ENCODE measurements around the gene FLRT2. TPM values are rescaled to one million over a fixed set of nuclear protein-coding genes. Genes with fewer than 3 reads are reported as not detected.

The FLRT2 gene
- total RNA-seq (2021; ENCODE audit: unreplicated experiment) (4.5 TPM), Bru-seq, nascent RNA (percentile 45 among the genes with signal in this experiment), BruChase-seq, experiment 1, labeled RNA remaining after a 2-hour chase (percentile 51 among the genes with signal in this experiment), BruChase-seq, experiment 2, labeled RNA remaining after a 6-hour chase (percentile 48 among the genes with signal in this experiment)
- 3.1 TPM for polyA plus RNA-seq (2012; ENCODE audit: insufficient read length)
- long read RNA-seq, partial matches to known transcripts, result 0 of 4 reads
- long read RNA-seq, other reads (novel, unspliced or antisense), result 4 of 4 reads

DNA sequence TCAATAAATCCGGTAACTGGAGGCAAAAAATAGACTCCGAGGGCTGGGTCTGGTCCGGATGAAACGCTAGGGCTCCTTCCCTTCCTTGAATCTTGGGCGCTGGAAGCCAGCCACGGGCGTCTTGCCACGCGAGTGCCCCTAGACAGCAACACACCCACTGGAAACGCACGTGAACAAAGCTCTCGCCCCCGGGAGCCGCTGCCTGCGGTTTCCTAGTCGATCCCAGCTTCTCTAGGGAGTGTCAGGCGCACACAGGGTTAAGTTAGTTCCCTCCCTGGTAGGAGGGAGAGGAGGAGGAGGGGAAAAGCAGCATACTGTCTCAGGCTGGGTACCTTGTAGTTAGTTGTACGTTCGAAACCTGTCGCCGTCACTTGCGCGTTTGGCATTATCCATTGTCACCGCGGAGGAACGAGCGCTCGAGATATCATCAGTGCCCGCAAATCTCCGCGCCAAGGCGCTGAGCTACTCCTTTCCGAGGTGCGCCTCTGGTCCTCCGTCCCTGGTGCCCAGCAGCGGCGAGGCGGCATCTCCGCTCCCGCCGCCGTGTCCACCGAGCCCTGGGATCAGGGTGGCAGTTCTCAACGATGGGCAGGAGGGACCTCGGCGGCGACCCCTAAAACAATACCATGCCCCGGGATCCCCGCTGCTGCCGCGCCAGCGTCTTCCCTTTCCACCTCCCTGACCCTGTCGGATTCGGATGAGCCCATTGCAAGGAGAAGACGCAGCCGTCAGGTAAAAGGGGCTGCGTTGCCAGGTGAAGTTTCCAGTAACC is at the start of gene FLRT2:
Gene FLRT2 (plus strand): TSS at position 342 of the 772 bp plus-strand sequence. CDS start 91,371 bp downstream, outside the sequence.
- Histone ChIP-seq H3K27me3 (ENCODE audit: control insufficient read depth, insufficient read depth, low read length) (peaks cover 5% of the 10 kb centered on the region), H3K4me3 (ENCODE audit: low read depth in 2 of 2, low read length in 2 of 2) (peak within 1 kb of the TSS; percentile 47 to 72), H3K4me1 (ENCODE audit: control insufficient read depth, insufficient read depth, low read length) (peaks cover 10% of the 10 kb centered on the region), H3K9me3 (ENCODE audit: control insufficient read depth, insufficient read depth, low read depth, low read length) (no peaks in the 10 kb centered on the region), H3K27ac (ENCODE audit: low read length) (no peak within 1 kb of the TSS), H3K36me3 (ENCODE audit: control insufficient read depth, insufficient read depth, low read length) (no peaks in the 10 kb centered on the region)
- ChIA-PET CTCF (no interaction called here), POLR2A (no interaction called here)
- in situ Hi-C loops (cut with HindIII; ENCODE audit: low pct_unique_long_range_greater_than_20kb, low sequenced_read_pairs) (no loop called here), intact Hi-C loops (cut with micrococcal nuclease; ENCODE audit: unreplicated experiment) (loop anchor here (5.0 kb wide), 1 partner anchor 118 kb away; no protein-coding TSS in a partner anchor)
- peak; percentile 43; the same call in 1 of the 2 replicates for ATAC-seq
- TF ChIP-seq, protein P1, sequence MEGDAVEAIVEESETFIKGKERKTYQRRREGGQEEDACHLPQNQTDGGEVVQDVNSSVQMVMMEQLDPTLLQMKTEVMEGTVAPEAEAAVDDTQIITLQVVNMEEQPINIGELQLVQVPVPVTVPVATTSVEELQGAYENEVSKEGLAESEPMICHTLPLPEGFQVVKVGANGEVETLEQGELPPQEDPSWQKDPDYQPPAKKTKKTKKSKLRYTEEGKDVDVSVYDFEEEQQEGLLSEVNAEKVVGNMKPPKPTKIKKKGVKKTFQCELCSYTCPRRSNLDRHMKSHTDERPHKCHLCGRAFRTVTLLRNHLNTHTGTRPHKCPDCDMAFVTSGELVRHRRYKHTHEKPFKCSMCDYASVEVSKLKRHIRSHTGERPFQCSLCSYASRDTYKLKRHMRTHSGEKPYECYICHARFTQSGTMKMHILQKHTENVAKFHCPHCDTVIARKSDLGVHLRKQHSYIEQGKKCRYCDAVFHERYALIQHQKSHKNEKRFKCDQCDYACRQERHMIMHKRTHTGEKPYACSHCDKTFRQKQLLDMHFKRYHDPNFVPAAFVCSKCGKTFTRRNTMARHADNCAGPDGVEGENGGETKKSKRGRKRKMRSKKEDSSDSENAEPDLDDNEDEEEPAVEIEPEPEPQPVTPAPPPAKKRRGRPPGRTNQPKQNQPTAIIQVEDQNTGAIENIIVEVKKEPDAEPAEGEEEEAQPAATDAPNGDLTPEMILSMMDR (IDR thresholded peaks at IDR 0.05), result no peak
- TF ChIP-seq REST (IDR thresholded peaks at IDR 0.05; ENCODE audit: insufficient read depth in 1 of 2, low read depth in 2 of 2, low read length in 1 of 2), result no peak
- TF ChIP-seq SIN3A (IDR thresholded peaks at IDR 0.05; ENCODE audit: borderline replicate concordance, insufficient read depth, low read depth, low read length), result no peak
- TF ChIP-seq TCF7L2 (IDR thresholded peaks at IDR 0.05; ENCODE audit: low read depth, low read length), result no peak
- no peak for TF ChIP-seq POLR2AphosphoS5 (IDR thresholded peaks at IDR 0.05; ENCODE audit: low read depth, low read length)
- no peak for DNase-seq (ENCODE audit: low read depth, low spot score)
- no TSS peak for BruUV-seq (replicated peaks)

GRCh38 chr14:85481471-85481870 is 48.5 kb upstream of the FLRT2 start:
- no peaks in the 10 kb centered on the region for H3K27me3 ChIP-seq (ENCODE audit: control insufficient read depth, insufficient read depth, low read length)
- ATAC-seq (no peak), DNase-seq (ENCODE audit: low read depth, low spot score) (no peak)
- no TSS peak for BruUV-seq (replicated peaks)
- no peaks in the 10 kb centered on the region for H3K36me3 ChIP-seq (ENCODE audit: control insufficient read depth, insufficient read depth, low read length)
- intact Hi-C loops (cut with micrococcal nuclease; ENCODE audit: unreplicated experiment) (no loop called here), in situ Hi-C loops (cut with HindIII; ENCODE audit: low pct_unique_long_range_greater_than_20kb, low sequenced_read_pairs) (no loop called here)
- no peak overlapping the region for H3K4me3 ChIP-seq (ENCODE audit: low read depth in 2 of 2, low read length in 2 of 2)
- TF ChIP-seq POLR2AphosphoS5 (IDR thresholded peaks at IDR 0.05; ENCODE audit: low read depth, low read length) (no peak), TCF7L2 (IDR thresholded peaks at IDR 0.05; ENCODE audit: low read depth, low read length) (no peak), SIN3A (IDR thresholded peaks at IDR 0.05; ENCODE audit: borderline replicate concordance, insufficient read depth, low read depth, low read length) (no peak), REST (IDR thresholded peaks at IDR 0.05; ENCODE audit: insufficient read depth in 1 of 2, low read depth in 2 of 2, low read length in 1 of 2) (no peak)
- TF ChIP-seq, protein P1 (IDR thresholded peaks at IDR 0.05), result no peak
- ChIA-PET POLR2A (no interaction called here), CTCF (no interaction called here)
- no peaks in the 10 kb centered on the region for H3K9me3 ChIP-seq (ENCODE audit: control insufficient read depth, insufficient read depth, low read depth, low read length)
- H3K27ac ChIP-seq (ENCODE audit: low read length), result no peak overlapping the region
- no peaks in the 10 kb centered on the region for H3K4me1 ChIP-seq (ENCODE audit: control insufficient read depth, insufficient read depth, low read length)
